HG03558 (cell line): ENCODE measurements around the gene RNASE12.
"Not testable (repeated sequence)": the region's sequence is repeated elsewhere in the genome, so short reads cannot be mapped to it uniquely, and the experiment has no call there.

ENCODE experiments used
- ATAC-seq: cut with Tn5 transposase; IDR thresholded peaks from one replicate; pipeline ENCODE4 v1.9.1; 2021; ENCODE audit warnings: moderate number of reproducible peaks; ENCODE audit not compliant: unreplicated experiment; ENCODE audit errors: extremely low read depth

RNASE12 gene

DNA sequence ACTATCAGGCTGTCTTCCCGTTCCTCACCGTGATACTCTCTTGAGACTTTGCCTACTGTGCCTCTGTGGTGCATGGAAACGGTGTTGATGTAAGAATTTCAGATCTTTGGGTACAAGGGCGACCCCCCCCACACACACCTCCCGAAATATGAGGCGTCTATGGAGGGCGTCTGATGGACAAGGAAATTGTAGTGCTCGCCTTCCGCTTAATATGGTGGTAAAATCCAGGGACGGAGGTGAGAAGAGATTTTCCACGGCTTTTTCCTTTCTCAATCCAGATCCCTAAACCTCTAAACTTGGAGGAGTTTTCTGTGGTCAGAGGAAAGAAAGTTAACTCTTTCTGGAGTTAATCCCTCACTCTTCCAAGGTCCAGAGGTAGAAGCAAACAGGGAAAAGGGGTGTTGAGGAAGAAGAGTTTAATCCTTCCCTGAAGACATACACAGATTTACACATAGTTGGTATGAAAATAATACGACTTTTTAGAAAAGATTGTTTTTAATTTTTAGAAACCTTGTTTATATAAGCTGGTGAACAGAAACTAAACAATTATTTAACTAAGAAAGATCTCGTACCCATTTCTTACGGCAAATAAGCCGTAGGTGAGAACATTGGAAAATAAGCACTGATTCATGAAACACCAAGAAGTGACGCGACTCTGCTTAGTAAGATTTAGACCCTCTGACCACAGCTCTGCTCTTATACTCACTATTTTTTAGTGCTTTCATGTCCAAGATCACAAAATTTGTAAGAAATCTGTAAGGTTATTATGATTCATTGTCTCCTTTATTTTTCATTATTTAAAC is 23.1 kb upstream of the RNASE12 start:
- peak; percentile 2 for ATAC-seq

DNA sequence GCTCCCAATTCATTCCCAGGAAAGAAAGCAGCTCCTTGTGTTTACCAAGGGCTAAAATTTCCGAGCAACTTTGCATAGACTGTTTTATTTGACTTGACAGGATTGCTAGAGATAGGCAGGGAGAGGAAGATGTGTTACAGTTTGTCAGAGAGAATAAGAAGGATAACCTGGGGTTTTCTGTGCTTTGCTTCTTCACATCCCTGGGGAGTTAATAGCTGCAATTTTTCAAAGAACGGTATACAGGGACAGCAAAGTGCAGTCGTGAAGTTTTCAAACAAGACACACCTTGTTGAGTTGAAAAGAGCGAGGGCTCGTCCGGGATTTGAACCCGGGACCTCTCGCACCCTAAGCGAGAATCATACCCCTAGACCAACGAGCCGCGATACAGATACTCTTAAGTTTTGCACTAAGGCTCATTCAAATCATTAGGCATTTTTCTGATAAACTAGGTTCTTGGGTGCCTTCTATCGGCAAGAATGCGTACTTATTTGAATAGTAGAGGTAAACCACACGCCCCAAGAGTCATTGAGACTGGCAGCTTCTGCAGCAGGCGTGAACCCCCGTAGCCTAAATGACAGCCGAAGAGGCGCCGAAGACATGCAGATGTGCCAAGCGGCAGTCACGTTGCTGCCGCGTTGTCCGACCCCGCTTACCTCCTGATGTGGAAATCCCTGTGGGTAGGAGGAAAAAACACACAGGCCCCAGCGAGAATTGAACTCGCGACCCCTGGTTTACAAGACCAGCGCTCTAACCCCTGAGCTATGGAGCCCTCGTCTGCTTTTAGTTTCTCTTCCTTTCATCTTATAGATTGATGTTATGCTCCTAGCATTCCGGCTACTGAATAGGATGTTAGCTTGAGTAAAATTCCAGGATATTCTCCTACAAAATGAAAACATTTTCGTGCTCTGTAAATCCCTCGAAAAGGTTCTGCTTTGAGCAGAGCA is 22.2 kb upstream of the RNASE12 start:
- ATAC-seq: peak; percentile 52

DNA sequence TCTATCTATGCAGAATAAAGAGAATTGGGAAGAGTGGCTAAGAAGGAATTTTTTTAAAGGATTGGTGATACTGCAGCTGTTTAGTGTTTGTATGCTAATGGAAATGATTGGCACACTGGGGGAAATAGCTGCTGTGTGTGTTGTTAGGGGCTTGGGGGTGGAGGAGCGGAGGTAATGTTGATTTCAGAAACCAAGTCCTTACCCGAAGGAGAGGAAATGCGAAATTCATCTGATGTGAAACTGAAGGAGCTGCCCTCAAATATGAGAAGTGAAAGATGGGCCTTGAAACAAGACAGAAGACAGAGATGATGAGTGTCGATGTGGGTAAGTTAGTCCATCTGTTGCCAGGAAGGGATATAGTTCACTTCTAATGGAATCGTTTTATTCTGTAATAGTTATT is 21.2 kb upstream of the RNASE12 start:
- ATAC-seq: no peak

DNA sequence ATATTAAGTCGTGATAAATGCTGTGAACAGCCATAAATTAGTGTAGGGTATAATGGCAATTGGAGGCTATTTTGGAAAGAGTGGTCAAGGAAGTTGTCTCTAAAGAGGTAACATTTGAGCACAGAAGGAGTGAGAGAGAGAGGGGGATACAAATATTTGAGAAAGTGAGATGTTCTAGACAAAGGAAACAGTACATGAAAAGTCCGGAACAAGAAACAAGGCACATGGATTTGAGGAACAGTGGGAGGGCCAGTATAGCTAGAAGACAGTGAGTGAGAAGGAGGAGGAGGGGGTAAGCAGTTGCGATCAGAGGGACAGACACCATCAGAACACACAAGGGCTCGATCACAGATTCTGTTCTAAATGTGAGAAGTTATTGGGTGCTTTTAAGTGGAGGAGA is 20.1 kb upstream of the RNASE12 start:
- no peak for ATAC-seq

DNA sequence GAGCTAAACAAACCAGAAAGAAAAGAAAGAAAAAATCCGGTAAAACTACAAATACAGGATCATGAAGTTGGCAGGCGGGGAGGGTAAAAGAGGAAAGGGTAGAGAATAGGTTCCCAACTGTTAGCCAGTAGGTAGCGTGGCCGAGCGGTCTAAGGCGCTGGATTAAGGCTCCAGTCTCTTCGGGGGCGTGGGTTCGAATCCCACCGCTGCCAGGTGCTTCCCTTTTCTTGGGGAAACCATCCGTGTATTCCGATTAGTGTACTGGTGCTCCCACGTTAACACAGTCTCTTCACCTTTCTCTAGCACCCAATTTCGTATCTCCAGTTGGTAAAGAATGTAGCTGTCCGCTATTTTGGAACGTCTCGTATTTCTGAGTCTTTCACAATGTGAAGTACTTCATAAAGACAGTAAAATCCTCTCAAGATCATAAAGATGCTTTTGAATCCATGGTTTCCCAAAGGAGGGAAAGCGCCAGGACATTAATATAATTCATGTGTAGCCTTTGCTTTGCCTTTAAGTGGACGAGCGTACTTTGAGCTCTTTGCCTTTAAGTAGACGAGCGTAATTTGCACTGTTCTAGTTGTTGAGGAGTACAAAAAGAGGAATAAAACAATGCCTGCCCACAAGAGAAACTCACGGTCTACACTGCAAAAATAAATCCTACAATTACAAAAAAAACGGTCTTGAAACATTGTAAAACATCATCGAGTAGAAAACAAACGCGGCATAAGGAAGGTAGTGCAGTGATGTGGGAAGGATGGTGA is 19.0 kb upstream of the RNASE12 start:
- no peak for ATAC-seq

DNA sequence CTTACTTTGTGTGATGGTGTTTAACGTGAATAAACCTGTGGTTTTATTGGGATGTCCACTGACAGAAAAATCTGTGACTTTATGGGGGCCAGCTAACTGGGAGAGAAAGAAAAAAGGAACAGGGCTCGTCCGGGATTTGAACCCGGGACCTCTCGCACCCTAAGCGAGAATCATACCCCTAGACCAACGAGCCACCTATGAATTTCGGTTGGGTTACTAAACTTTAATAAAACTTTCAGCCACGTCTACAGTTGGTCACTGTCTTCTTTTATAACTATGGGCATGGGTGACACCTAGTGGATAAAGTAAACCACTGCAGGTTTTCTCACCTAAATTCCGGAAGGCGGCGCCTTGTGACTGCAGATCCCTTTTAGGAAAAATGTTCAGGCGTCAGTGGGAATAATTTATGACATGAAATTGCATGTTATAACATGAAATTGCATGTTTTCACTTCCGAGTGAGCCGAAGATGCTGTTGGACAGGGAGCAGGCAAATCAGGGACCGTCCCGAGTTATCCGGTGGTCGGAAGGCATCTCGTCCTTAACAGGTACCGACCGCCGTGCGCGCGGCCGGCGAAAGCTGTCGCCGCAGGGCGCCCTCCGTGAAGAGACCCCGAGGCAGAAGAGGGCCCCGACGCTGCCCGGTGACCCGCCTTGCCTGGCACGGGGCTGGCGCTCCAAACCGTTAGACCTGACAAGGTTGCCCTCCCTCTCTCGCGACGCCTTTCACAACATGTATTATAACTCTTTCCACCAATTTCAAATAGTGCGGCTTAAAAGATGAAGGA is 18.2 kb upstream of the RNASE12 start:
- no peak for ATAC-seq

DNA sequence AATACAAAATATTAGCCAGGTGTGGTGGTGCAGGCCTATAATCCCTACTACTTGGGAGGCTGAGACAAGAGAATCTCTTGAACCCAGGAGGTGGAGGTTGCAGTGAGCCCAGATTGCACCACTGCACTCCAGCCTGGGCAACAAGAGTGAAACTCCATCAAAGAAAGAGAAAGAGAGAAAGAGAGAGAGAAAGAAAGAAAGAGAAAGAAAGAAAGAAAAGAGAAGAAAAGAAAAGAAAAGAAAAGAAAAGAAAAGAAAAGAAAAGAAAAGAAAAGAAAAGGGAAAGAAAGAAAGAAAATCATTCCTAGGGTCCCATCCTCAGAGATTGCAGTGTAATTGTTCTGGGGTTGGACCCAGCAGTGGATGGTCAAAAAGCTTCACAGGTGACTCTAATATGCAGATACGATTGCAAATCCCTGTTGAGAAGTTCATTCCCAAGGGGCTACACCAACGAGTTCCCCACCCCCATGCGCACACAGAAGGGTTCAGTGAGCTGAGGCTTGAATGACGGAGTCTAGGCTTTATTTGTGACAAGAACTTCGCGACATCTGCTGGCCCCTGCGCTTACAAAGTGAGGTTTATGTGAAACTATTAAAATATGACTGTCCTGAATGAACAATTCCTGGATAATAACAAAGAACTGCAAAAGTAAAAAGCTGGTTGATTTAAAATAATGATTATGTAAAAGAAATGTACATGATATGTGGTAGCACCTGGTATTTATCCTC is 17.4 kb upstream of the RNASE12 start:
- no peak for ATAC-seq

DNA sequence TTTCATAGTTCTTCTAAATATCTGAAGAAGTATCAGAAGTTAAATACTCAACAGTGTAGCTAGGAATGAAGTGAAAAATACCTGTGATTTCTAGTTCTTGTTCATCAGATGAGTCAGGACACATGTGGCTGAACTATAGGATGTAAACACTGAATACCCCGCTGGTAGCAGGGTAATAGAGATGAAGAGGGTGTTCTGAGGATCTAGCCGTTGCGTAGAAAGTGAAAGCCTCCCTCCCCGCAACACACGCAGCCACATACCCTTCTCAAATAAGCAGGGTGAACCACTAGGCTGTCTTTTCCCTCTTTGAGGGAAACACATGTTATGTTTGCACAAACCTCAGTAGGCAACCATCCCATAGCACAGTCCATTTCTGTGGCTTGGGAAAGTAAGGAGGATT is 16.4 kb upstream of the RNASE12 start:
- no peak for ATAC-seq

DNA sequence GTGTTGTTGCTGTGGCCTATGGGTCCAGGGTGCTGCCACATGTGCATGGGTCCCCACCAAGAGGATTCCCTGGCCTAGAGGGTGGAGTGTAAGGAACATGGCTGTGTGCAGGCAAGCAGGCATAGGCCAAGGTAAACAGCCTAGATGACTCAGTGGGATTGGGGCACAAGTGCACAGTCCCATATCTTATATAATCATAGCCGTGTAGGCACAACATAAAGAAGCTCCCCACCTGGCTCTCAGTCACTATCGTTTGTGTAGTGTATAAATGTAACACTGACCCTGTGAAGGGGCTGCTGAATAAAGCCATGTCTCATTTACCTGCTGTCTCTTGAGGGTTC is 15.7 kb upstream of the RNASE12 start:
- no peak for ATAC-seq

DNA sequence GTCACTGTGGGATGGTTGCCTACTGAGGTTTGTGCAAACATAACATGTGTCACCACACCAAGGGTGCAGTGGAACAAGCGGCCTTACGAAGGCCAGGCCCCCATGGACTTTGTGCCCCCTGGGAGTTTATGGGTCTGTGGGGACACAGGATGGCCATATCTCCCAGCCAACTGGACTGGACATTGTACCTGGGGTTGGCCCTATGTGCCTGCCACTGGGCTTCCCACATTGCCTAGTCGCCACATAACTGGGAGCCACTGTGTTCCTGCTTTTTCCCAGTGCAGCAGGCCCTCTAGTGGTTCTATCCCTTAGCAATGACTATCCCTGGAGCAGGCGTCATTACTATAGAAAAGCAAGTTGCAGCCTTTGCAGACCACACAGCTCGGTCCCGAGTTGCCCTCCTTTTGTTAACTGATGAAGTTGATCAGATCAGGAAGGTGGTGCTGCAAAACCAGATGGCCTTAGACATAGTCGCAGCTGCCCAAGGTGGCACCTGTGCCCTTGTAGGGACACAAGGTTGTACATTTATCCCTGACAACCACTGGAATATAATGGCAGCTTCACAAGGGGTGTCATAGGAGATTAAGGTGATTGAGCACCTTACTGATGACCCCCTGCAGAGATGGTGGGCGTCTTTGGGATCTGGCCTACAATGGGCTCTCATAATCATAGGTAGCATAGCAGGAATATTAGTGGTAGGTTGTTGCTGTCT is 15.2 kb upstream of the RNASE12 start:
- ATAC-seq: no peak

DNA sequence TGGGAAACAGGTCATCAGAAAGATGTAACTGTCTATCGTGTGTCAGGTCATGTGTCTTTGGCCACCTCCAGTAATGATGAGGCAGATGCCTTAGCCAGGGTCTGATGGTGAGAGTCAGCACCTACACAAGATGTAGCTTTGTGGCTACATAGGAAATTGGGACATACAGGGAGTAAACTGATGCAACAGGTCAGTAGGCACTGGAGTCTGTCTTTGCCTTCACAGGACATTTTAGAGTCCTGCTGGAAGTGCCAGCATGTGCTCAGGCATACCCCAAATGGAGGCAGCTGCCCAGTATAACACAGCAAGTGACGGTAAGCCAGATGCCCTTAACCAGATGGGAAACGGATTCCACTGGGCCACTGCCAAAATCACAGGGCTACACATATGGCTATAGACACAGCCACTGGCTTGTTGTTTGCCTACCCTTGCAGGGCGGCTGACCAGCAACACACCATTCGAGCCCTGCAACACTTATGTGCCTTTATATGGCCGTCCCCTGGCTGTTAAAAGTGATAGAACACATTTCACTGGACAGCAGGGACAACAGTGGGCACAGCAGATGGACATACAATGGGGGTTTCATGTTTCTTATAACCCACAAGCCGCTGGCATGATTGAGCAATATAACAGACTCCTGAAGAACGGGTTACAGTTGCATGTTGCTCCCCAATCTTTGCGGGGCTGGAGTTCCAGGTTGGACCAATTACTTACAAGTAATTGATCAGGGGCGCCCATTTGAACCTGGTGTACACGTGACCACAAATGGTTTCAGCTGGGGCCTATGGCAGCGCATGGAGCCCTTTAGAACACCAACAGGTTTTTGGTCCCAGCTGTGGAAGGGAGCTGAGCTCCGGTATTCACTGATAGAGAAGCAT is 12.9 kb upstream of the RNASE12 start:
- no peak for ATAC-seq

DNA sequence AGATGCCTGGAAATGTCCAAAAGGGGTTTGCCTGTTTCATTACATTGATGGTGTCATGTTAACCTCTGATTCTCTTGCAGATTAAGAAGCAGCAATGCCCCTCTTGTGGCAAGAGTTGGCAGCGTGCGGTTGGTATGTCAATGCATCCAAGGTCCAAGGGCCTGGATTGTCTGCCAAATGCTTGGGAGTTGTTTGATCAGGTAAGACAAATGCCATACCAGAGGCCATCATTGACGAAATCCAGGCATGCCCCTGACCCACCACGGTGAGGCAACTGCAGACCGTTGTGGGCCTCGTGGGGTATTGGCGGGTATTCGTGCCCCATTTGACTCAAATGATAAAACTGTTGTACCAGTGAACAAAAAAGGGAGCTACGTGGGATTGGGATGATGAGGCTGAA is 11.4 kb upstream of the RNASE12 start:
- ATAC-seq: no peak

DNA sequence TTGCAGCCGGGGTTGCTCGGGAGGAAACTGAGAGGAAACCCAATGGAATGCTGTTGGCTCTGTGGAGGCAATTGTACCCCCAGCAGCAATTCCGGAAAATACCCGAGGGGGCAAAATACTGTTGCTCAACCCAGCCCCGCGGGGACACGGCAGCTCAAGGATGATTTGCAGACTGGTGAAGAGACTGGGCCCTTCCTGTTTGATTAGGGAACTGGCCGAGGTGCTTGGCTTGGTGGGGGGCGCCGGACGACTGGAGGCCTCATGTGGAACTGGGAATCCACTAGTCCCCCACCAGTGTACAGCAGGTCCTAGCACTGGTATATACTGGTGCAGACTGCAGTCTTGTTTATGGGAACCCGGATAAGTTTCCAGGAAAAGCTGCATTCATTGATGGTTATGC is 10.3 kb upstream of the RNASE12 start:
- ATAC-seq: no peak

DNA sequence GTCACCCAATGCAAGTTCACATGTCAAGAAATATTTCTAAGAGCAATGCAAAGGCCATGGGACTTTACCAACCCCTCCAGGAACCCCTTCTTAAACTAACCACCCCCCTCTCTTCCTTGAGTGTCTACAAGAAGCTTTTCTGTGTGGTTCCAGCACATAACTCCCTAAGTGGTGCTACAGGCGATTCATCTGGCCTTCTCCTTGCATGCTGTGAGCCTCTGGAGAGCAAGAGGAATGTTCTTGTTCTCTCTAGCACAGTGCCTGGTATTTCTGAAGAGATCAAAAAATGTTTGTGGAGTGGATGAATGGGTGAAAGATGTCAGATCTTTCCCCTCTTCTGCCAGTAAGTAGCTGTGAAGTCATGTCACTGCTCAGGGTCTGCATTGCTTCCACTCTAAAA is 5.9 kb upstream of the RNASE12 start:
- ATAC-seq: no peak

DNA sequence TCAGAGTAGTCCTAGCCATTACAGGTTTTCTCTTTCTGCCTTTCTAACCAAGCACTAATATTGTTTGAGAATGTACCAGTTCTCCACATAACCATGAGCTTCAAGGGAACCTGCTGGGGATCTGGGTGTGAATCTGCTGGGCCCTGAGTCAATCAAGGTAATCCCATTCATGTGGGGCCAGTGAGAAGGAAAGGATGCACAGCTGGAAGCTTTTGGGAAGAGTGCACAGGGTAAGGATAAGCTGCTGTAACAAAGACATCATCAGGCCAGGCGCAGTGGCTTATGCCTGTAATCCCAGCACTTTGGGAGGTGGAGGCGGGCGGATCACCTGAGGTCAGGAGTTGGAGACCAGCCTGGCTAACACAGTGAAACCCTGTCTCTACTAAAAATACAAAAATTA is 4.5 kb upstream of the RNASE12 start:
- ATAC-seq: not testable (repeated sequence)

DNA sequence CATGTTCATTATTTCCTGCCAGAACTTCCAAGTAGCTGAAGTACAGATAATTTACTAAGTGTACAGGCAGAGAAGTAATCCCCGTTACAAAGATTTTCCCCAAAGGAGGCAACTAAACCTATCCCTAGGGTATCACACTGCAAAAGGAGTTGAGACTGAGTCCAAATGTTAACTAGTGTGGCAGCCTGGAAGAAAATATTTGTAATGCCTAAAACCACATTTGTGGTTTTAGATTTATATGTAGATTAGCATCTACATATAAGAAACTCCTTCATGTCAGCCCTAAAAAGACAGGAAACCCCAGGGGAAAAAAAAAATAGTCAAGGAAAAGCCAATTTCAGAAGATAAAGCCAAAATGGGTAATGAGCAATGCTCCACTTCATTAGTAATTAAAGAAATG is 1.4 kb upstream of the RNASE12 start:
- ATAC-seq: no peak

DNA sequence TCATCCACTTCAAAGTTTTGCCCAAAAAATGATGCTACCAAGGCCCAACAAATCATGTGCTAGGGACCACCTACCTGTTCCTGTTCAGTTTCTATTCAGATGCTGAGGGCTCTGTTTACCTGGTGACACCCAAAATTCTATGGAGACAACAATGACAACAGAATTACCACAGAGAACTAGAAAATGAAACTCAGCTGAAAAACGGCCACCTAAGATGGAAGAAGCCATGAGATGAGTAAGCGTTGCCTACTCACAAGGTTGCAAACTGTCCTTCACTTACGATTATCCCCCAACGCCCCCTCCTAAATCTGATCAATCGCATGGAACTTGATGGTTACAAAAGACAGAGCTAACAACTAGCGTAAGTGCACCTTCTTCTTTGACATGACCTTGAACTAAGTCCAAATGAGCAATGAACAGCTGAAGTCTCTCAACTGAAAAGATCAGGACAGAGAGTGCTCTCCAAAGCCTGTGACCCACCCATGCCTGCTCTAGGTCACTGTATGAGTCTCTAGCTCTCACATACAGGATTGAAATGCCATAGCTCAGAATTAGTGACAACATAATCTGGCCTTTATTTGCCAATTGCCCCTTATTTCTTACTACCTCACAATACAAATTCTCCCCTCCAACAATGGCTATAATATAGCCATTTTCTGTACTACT is 3.6 kb downstream of the RNASE12 start, which contains the start of gene RNASE11:
TSS of gene RNASE11 (minus strand) at position 513 of the 666 bp plus-strand sequence.
- no peak for ATAC-seq
